NCI-H2196 treated with DMSO at 0.1 percent for 48 hours (cell line): ENCODE measurements around the gene CT47B1.
"Not testable (repeated sequence)": the region's sequence is repeated elsewhere in the genome, so short reads cannot be mapped to it uniquely, and the experiment has no call there.

Source experiments
- DNase-seq: peaks from one replicate; lab custom pipeline; 2025; ENCODE audit not compliant: unreplicated experiment; lab: John Stamatoyannopoulos, UW

CT47B1 gene

DNA sequence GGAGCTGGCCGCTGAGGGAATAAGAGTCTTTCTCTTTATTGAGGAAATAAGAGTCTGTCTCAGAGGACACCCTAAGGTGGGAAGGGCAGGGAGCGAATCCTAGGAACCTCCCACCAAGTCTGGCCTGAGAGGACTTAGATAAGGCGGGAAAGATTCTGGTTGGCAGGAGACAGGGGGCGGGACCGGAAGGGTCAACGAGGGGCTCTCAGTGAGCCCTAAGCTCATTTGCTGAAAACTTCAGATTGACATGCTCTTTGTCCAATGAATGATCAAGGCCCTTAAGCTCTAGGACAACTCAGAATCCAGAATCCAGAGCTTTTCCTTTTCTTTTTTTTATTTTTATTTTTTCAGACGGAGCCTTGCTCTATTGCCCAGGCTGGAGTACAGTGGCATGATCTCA is at the start of gene CT47B1:
TSS of gene CT47B1 (minus strand) at position 101 of the 400 bp plus-strand sequence. CDS start 196 bp downstream, outside the sequence.
- DNase-seq: not testable (repeated sequence)

DNA sequence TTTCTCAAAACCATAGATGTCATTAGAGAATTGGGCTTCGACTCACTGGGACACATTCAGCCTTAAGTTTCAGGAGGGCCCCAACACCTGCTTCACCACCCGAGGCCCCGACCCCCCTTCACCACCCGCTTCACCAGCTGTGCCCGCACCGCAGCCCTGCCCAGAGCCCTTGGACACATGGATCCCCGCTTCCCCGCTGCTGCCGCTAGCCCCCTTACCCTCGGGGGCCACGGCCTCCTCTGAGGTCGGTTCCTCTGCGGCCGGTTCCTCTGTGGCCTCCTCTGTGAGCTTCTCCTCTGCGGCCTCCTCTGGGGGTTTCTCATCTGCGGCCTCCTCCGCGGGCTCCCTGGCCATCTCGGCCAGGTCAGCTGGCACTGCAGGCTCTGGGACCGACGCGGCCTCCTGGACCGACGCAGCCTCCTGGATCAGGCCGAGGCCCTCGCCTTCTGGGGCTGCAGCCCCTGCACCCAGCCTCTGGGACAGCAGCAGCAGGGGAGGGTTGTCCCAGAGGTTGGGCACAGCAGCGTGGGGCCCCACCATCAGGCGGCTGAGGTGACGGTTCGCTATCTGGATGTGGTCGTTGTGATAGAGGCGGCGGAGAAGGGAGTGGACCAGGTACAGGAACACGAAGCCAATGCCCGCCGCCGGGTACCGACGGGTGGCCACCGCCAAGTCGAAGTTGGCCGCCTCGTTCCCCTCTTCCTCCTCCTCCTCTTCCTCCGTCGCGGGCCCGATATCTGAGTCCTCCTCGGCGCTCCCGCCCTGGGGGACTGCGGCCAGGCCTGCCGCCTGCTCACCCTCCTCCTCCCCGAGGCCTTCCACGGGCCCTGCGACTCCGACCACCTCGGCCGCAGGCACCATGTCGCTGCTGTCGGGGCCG is 748 bp downstream of the CT47B1 start:
- no peak for DNase-seq

DNA sequence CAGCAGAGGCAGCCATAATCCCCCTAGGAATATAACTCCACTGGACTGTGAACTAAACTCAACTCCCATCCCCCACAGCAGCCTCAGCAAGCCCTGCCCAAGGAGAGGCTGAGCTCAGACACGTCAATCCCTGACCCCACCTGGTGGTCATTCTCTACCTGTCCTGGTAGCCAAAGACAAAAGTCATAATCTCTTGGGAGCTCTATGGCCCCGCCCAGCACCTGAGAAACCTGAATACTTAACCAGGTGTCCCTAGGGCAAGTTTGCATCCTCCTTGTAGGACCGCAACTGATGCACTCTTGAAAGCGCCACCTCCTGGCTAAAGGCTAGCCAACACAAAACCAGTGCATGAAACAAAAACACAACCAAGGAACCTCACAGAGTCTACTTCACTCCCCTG is 18.4 kb downstream of the CT47B1 start:
- DNase-seq: no peak

DNA sequence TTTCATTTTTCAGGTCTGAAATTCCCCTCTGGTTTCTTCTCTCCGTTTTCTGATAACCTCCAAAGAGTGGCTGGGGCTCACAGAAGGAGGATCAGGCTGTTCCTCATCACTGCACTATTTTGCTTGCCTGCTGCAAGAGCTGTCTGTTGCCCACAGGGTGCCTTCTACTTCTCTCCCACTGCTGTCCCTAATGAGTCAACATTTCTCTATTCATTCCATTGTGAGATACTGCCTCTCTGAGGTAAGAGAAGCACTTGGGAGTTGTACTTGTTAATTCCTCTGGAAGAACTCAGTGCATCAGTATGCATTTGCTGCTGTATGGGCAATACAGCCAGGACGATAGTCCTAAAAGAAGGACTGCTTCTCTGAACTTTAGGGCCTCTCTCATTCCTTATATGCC is 34.8 kb downstream of the CT47B1 start:
- DNase-seq: no peak

DNA sequence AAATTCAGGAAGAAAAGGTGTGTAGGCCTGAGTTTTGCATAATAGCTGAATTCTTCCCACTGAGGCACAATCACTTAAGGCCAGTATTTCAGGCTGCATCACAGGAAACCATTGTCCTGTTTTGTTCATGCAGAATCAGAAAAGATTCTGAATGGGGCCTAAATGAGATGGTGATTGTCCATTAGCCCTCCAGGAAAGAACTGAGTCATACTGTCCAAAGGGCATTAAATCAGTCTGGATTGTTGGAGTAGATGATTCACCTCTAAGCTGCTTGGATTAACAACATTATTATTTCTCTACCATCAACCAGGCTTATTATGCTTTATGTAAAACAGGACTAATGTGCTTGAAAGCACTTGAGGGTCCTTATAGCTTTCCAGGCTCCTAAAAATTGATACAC is 36.2 kb downstream of the CT47B1 start:
- no peak for DNase-seq

DNA sequence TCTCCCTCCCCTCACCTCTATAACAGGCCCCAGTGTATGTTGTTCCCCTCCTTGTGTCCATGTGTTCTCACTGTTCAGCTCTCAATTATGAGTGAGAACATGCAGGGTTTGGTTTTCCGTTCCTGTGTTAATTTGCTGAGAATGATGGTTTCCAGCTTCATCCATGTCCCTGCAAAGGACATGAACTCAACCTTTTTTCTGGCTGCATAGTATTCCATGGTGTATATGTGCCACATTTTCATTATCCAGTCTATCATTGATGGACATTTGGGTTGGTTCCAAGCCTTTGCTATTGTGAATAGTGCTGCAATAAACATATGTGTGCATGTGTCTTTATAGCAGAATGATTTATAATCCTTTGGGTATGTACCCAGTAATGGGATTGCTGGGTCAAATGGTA is 48.5 kb downstream of the CT47B1 start:
- DNase-seq: not testable (repeated sequence)

DNA sequence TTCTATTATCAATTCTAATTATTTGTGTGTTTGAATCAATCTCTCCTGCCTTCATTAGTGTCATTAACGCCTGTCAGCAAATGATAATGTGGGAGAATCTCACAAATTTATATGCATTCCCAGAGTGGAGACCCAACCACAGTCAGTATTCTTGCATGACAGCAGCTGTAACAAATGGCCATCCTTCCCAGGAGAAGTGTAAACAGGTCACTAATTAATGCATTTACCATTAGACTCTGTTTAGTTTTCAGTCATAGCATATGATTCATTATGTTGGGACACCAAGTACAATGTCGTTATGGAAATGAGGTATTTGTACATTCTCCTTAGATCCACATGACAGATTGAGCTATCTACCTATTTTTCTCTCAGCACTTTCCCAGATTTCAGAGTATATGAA is 50.5 kb downstream of the CT47B1 start:
- no peak for DNase-seq

DNA sequence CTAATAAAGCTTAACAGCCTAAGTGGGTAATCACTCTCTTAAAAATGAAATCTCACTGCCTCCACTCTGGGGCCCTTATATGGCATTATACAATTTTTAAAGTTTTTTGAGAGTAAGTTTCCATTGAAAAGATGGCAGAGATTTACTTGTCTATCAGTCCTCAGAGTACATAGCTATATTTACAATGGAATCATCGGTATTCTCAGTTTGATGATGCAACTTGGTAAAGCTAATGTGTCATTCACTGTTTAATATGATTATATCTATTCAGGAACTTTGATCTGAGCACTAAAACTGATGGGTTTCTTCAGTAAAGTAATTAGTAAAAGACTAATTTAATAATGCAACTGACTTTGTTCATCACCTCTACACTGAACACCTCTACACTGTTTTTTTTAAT is 51.6 kb downstream of the CT47B1 start:
- DNase-seq: no peak

DNA sequence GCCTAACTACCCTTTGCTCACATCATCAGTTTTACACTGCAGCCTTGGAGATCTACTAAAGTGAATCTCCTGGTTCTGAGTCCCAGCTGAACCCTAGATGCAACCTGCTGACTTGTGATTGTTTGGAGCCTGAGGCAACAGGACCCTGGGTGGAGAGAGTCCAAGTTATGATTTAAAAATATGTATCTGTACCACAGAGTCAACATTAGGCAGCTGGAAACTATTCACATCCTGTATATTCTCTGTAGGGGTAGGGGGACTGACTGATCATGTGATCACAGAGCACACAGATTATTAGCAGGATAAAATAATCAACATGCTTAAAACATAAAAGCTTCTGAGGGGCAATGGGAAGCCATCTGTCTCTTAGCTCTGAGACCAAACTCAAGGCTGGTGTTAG is 52.1 kb downstream of the CT47B1 start:
- no peak for DNase-seq
